ENCODE measurements around the gene KIF21B. TPM values are rescaled to one million over a fixed set of nuclear protein-coding genes. Genes with fewer than 3 reads are reported as not detected.
A peak's percentile ranks its signal among the peaks of the same experiment; 100 is the strongest.
"Not testable (repeated sequence)": the region's sequence is repeated elsewhere in the genome, so short reads cannot be mapped to it uniquely, and the experiment has no call there.

KIF21B gene
- total RNA-seq, 6 experiments from 2014 or later: 0.75 to 4.4 (median 1.4) TPM

- intact Hi-C loops (cut with DNase I): no loop called here
- no peak for DNase-seq
- Histone ChIP-seq H3K4me3 (no peak overlapping the region), H3K4me1 (no peaks in the 10 kb centered on the region), H3K9me3 (no peaks in the 10 kb centered on the region), H3K27me3 (no peaks in the 10 kb centered on the region), H3K27ac (no peak overlapping the region), H3K36me3 (no peaks in the 10 kb centered on the region)
- TF ChIP-seq CTCF (IDR thresholded peaks at IDR 0.05) (no peak), POLR2A (IDR thresholded peaks at IDR 0.05) (no peak)
- ATAC-seq: no peak
- 57% methylated on average over 3 of the region's 11 CpGs for WGBS (ENCODE audit: insufficient coverage, low coverage, low lambda C conversion rate, missing lambda C conversion rate)
Measured at GRCh38 chr1:200967693-200968468, 55.6 kb downstream of the KIF21B start.

GRCh38 chr1:200966934-200967333, 56.6 kb downstream of the KIF21B start:
- TF ChIP-seq CTCF (IDR thresholded peaks at IDR 0.05) (no peak), POLR2A (IDR thresholded peaks at IDR 0.05) (no peak)
- DNase-seq: no peak
- H3K4me3 ChIP-seq: no peak overlapping the region
- intact Hi-C loops (cut with DNase I): no loop called here
- WGBS (ENCODE audit: insufficient coverage, low coverage, low lambda C conversion rate, missing lambda C conversion rate): 89% methylated on average over 2 of the region's 2 CpGs
- no peak for ATAC-seq
- H3K27ac ChIP-seq: no peak overlapping the region
- no peaks in the 10 kb centered on the region for H3K4me1 ChIP-seq
- H3K9me3 ChIP-seq: no peaks in the 10 kb centered on the region
- no peaks in the 10 kb centered on the region for H3K27me3 ChIP-seq
- H3K36me3 ChIP-seq: no peaks in the 10 kb centered on the region

GRCh38 chr1:200965111-200965805, 58.3 kb downstream of the KIF21B start:
- no peaks in the 10 kb centered on the region for H3K27me3 ChIP-seq
- no peaks in the 10 kb centered on the region for H3K4me1 ChIP-seq
- H3K27ac ChIP-seq: no peak overlapping the region
- no peak overlapping the region for H3K4me3 ChIP-seq
- ATAC-seq: no peak
- intact Hi-C loops (cut with DNase I): no loop called here
- 59% methylated on average over 6 of the region's 6 CpGs for WGBS (ENCODE audit: insufficient coverage, low coverage, low lambda C conversion rate, missing lambda C conversion rate)
- TF ChIP-seq CTCF (IDR thresholded peaks at IDR 0.05): no peak
- no peak for TF ChIP-seq POLR2A (IDR thresholded peaks at IDR 0.05)
- no peaks in the 10 kb centered on the region for H3K36me3 ChIP-seq
- DNase-seq: peak in 1 of 3 donors; percentile 38
- no peaks in the 10 kb centered on the region for H3K9me3 ChIP-seq

- H3K27ac ChIP-seq; H3K9me3 ChIP-seq; ATAC-seq; H3K27me3 ChIP-seq; H3K36me3 ChIP-seq; DNase-seq; H3K4me1 ChIP-seq; H3K4me3 ChIP-seq; intact Hi-C loops (cut with DNase I): not testable (repeated sequence)
- WGBS (ENCODE audit: insufficient coverage, low coverage, low lambda C conversion rate, missing lambda C conversion rate): 88% methylated on average over 11 of the region's 11 CpGs
Measured at GRCh38 chr1:200963888-200964287, 59.6 kb downstream of the KIF21B start.

- ATAC-seq: no peak
- DNase-seq: peak in 1 of 3 donors; percentile 3
- no peaks in the 10 kb centered on the region for H3K4me1 ChIP-seq
- H3K9me3 ChIP-seq: no peaks in the 10 kb centered on the region
- no peak overlapping the region for H3K27ac ChIP-seq
- H3K36me3 ChIP-seq: no peaks in the 10 kb centered on the region
- WGBS (ENCODE audit: insufficient coverage, low coverage, low lambda C conversion rate, missing lambda C conversion rate): 33% methylated on average over 1 of the region's 2 CpGs
- intact Hi-C loops (cut with DNase I): no loop called here
- H3K4me3 ChIP-seq: no peak overlapping the region
- no peak for TF ChIP-seq CTCF (IDR thresholded peaks at IDR 0.05)
- TF ChIP-seq POLR2A (IDR thresholded peaks at IDR 0.05): no peak
- H3K27me3 ChIP-seq: no peaks in the 10 kb centered on the region
Measured at GRCh38 chr1:200963076-200963475, 60.4 kb downstream of the KIF21B start.

Measured in right lobe of liver (tissue), 6 donors.